OCI-LY7 (cell line): Measurements from ENCODE around the gene SMAD1. TPM values are rescaled to one million over a fixed set of nuclear protein-coding genes. Genes with fewer than 3 reads are reported as not detected.
"Not testable (repeated sequence)": the region's sequence is repeated elsewhere in the genome, so short reads cannot be mapped to it uniquely, and the experiment has no call there.

Experiments used
- BruUV-seq: library from RNA; stranded (reverse); fragments of 400-500 nt; replicated peaks from 2 replicates; lab custom pipeline; 2021; lab: Mats Ljungman, UMichigan
- CTCF ChIA-PET: fragments of 300-600 bp; sonication (Branson Sonifier 250); formaldehyde crosslinking; loops from one replicate; lab custom pipeline; 2022; ENCODE audit warnings: antibody characterized with exemption; ENCODE audit not compliant: unreplicated experiment; lab: Charles Lee
- POLR2A ChIA-PET: fragments of 300-600 bp; sonication (Branson Sonifier 250); formaldehyde crosslinking; loops from one replicate; lab custom pipeline; 2022; ENCODE audit warnings: antibody characterized with exemption; lab: Charles Lee
- DNase-seq: peaks from one replicate; pipeline ENCODE4 v3.0.0-alpha.2; 2015; ENCODE audit warnings: low spot score
- H2AFZ ChIP-seq: fragments of 200-600 bp; sonication (generic), shearing (Covaris generic); 2 replicates; pipeline ENCODE4 v1.6.1; 2014; ENCODE audit warnings: mild to moderate bottlenecking, antibody characterized with exemption, low read length, moderate library complexity
- H3K27ac ChIP-seq: fragments of 200-600 bp; sonication (generic); 2 replicates; pipeline ENCODE4 v1.5.1; 2014; ENCODE audit warnings: mixed run types, low read depth, mild to moderate bottlenecking, moderate library complexity, low read length, inconsistent platforms; ENCODE audit not compliant: poor library complexity, severe bottlenecking
- H3K36me3 ChIP-seq: fragments of 200-600 bp; sonication (generic); 2 replicates; pipeline ENCODE4 v1.6.1; 2014; ENCODE audit warnings: mild to moderate bottlenecking, antibody characterized with exemption, low read length, moderate library complexity, mixed read lengths; ENCODE audit not compliant: insufficient read depth
- H3K4me1 ChIP-seq: fragments of 200-600 bp; sonication (generic); 2 replicates; pipeline ENCODE4 v1.5.1; 2014; ENCODE audit warnings: mild to moderate bottlenecking, low read length; ENCODE audit not compliant: insufficient read depth, poor library complexity, severe bottlenecking
- H3K4me2 ChIP-seq: fragments of 200-600 bp; sonication (generic); 2 replicates; pipeline ENCODE4 v1.6.1; 2014; ENCODE audit warnings: mild to moderate bottlenecking, low read length
- H3K4me3 ChIP-seq: fragments of 200-600 bp; sonication (generic); 2 replicates; pipeline ENCODE4 v1.5.1; 2014; ENCODE audit warnings: mild to moderate bottlenecking, low read depth, low read length; ENCODE audit not compliant: poor library complexity, severe bottlenecking
- H3K79me2 ChIP-seq: fragments of 200-600 bp; sonication (generic); 2 replicates; pipeline ENCODE4 v1.6.1; 2016; ENCODE audit warnings: low read depth, mild to moderate bottlenecking, low read length, moderate library complexity, mixed read lengths; ENCODE audit not compliant: insufficient read depth
- H3K9me2 ChIP-seq: fragments of 200-600 bp; sonication (generic); 2 replicates; pipeline ENCODE4 v1.6.1; 2016; ENCODE audit warnings: mild to moderate bottlenecking, low read length, mixed read lengths; ENCODE audit not compliant: insufficient read depth
- H3K9me3 ChIP-seq: fragments of 200-600 bp; sonication (generic); 2 replicates; pipeline ENCODE4 v1.6.1; 2014; ENCODE audit warnings: mild to moderate bottlenecking, mixed run types, low read length, mixed read lengths
- H4K20me1 ChIP-seq: fragments of 200-600 bp; sonication (generic); 2 replicates; pipeline ENCODE4 v1.6.1; 2014; ENCODE audit warnings: mild to moderate bottlenecking, antibody characterized with exemption, low read length, moderate library complexity, mixed read lengths; ENCODE audit not compliant: insufficient read depth
- EZH2phosphoT487 ChIP-seq: fragments of 200-600 bp; sonication (generic); IDR thresholded peaks from 2 replicates; pipeline ENCODE4 v1.6.1; 2018; ENCODE audit warnings: low read depth, borderline replicate concordance, mild to moderate bottlenecking, mixed run types, antibody characterized with exemption, low read length, moderate library complexity, mixed read lengths
- intact Hi-C: fragments of 100-400 bp; cut with micrococcal nuclease; formaldehyde crosslinking; loops from one replicate; pipeline ENCODE4 v1.10.0; 2022; ENCODE audit not compliant: unreplicated experiment
- total RNA-seq, 2 experiments: library from RNA; depleted of rRNA in 1 of 2; stranded (reverse); fragments of >200 nt in 1 of 2; shearing (Covaris generic) in 1 of 2; gene quantifications; 2 replicates each; pipeline ENCODE4 v1.2.3, GENCODE V29; 2014 to 2022
- TF ChIP-seq, protein P1 (sequence below): fragments of 200-600 bp; sonication (generic); conservative IDR thresholded peaks from 2 replicates; pipeline ENCODE4 v1.5.1; 2014; ENCODE audit warnings: mild to moderate bottlenecking, antibody characterized with exemption, low read length, moderate library complexity, mixed read lengths

The SMAD1 gene
- total RNA-seq, 2 experiments from 2014 or later, result 39.9 to 60.9 TPM

DNA sequence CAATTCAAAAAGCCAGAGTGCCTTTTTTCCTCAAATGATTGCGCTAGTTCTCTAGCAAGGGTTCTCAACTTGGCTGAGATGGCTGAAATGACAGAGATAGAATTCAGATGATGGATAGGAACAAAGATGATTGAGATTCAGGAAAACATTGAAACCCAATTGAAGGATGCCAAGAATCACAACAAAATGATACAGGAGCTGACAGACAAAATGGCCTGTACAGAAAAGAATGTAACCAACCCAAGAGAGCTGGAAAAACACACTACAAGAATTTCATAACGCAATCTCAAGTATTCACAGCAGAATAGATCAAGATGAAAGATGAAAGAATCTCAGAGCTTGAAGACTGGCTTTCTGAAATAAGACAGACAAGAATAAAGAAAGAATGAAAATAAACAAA, 85.9 kb downstream of the SMAD1 start:
- H3K4me2 ChIP-seq, result no peak overlapping the region
- 0 out of 2 replicates have a peak, but pooled peaks cover 7% of the 10 kb centered on the region for H3K9me3 ChIP-seq
- DNase-seq, result no peak
- H3K79me2 ChIP-seq, result no peaks in the 10 kb centered on the region
- H3K4me1 ChIP-seq, result no peaks in the 10 kb centered on the region
- BruUV-seq, result no TSS peak
- intact Hi-C loops, result no loop called here
- H3K9me2 ChIP-seq, result no peaks in the 10 kb centered on the region
- H4K20me1 ChIP-seq, result no peaks in the 10 kb centered on the region
- H2AFZ ChIP-seq, result no peak overlapping the region
- H3K4me3 ChIP-seq, result no peak overlapping the region
- ChIA-PET CTCF (no interaction called here), POLR2A (interaction anchor here (1.3 kb wide), 1 partner anchor 15 kb away, joined by 3 read pairs; no protein-coding TSS in a partner anchor)
- peaks cover 8% of the 10 kb centered on the region; the same call in 1 of the 2 replicates for H3K36me3 ChIP-seq
- TF ChIP-seq, protein P1, sequence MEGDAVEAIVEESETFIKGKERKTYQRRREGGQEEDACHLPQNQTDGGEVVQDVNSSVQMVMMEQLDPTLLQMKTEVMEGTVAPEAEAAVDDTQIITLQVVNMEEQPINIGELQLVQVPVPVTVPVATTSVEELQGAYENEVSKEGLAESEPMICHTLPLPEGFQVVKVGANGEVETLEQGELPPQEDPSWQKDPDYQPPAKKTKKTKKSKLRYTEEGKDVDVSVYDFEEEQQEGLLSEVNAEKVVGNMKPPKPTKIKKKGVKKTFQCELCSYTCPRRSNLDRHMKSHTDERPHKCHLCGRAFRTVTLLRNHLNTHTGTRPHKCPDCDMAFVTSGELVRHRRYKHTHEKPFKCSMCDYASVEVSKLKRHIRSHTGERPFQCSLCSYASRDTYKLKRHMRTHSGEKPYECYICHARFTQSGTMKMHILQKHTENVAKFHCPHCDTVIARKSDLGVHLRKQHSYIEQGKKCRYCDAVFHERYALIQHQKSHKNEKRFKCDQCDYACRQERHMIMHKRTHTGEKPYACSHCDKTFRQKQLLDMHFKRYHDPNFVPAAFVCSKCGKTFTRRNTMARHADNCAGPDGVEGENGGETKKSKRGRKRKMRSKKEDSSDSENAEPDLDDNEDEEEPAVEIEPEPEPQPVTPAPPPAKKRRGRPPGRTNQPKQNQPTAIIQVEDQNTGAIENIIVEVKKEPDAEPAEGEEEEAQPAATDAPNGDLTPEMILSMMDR, result no peak
- TF ChIP-seq EZH2phosphoT487, result no peak
- H3K27ac ChIP-seq, result no peak overlapping the region

DNA sequence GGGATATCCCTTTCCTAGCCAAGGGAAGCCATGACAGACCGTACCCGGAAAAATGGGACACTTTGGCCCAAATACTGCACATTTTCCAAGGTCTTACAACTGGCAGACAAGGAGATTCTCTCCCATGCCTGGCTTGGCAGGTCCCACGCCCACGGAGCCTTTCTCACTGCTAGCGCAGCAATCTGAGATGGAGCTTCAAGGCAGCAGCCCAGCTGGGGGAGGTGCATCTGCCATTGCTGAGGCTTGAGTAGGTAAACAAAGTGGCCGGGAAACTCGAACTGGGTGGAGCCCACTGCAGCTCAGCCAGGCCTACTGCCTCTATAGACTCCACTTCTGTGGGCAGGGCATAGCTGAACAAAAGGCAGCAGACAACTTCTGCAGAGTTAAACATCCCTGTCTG, 92.9 kb downstream of the SMAD1 start:
- H4K20me1 ChIP-seq, CTCF ChIA-PET, DNase-seq, H3K4me2 ChIP-seq, H2AFZ ChIP-seq, H3K9me2 ChIP-seq, H3K27ac ChIP-seq, H3K79me2 ChIP-seq, intact Hi-C loops, H3K36me3 ChIP-seq, H3K4me3 ChIP-seq, H3K4me1 ChIP-seq, BruUV-seq, POLR2A ChIA-PET, H3K9me3 ChIP-seq: not testable (repeated sequence)

- no TSS peak for BruUV-seq
- intact Hi-C loops, result no loop called here
- Histone ChIP-seq H3K4me3 (no peak overlapping the region), H3K4me2 (no peak overlapping the region), H2AFZ (no peak overlapping the region), H3K4me1 (no peaks in the 10 kb centered on the region), H3K9me2 (no peaks in the 10 kb centered on the region), H3K36me3 (no peaks in the 10 kb centered on the region), H4K20me1 (no peaks in the 10 kb centered on the region), H3K79me2 (no peaks in the 10 kb centered on the region), H3K27ac (no peak overlapping the region), H3K9me3 (no peaks in the 10 kb centered on the region)
- TF ChIP-seq, protein P1, result no peak
- TF ChIP-seq EZH2phosphoT487, result no peak
- no peak for DNase-seq
- ChIA-PET POLR2A (no interaction called here), CTCF (no interaction called here)
Measured at GRCh38 chr4:145580906-145581305, 99.3 kb downstream of the SMAD1 start.
